ENCODE data around the gene PTPRU. TPM values are rescaled to one million over a fixed set of nuclear protein-coding genes. Genes with fewer than 3 reads are reported as not detected.
"Not testable (repeated sequence)": the region's sequence is repeated elsewhere in the genome, so short reads cannot be mapped to it uniquely, and the experiment has no call there.

PTPRU gene
- total RNA-seq, 1 donor from 2014 or later, result 0.47 TPM

GRCh38 chr1:29209173-29209572 lies 27.1 kb upstream of the PTPRU start:
- Mint-ChIP-seq H3K4me3 (no peak overlapping the region), H3K27me3 (no peaks in the 10 kb centered on the region)

GRCh38 chr1:29210278-29211085 lies 25.8 kb upstream of the PTPRU start:
- no peak overlapping the region for H3K4me3 Mint-ChIP-seq
- no peak for DNase-seq
- H3K4me1 Mint-ChIP-seq, result no peaks in the 10 kb centered on the region
- H3K9me3 Mint-ChIP-seq, result no peaks in the 10 kb centered on the region
- peaks cover 24% of the 10 kb centered on the region for H3K36me3 Mint-ChIP-seq (ENCODE audit: low read depth)
- intact Hi-C loops (cut with micrococcal nuclease), result no loop called here
- H3K27ac Mint-ChIP-seq, result no peak overlapping the region
- H3K27me3 Mint-ChIP-seq, result no peaks in the 10 kb centered on the region

More at GRCh38 chr1:29209173-29209572, 27.1 kb upstream of the PTPRU start:
- Mint-ChIP-seq H3K36me3 (ENCODE audit: low read depth) (peaks cover 19% of the 10 kb centered on the region), H3K27ac (no peak overlapping the region), H3K4me1 (no peaks in the 10 kb centered on the region), H3K9me3 (no peaks in the 10 kb centered on the region)
- intact Hi-C loops (cut with micrococcal nuclease), result no loop called here
- DNase-seq, result no peak

- no peak overlapping the region for H3K4me3 Mint-ChIP-seq
- intact Hi-C loops (cut with micrococcal nuclease), result no loop called here
- H3K36me3 Mint-ChIP-seq (ENCODE audit: low read depth), result peaks cover 22% of the 10 kb centered on the region
- no peaks in the 10 kb centered on the region for H3K4me1 Mint-ChIP-seq
- no peak overlapping the region for H3K27ac Mint-ChIP-seq
- no peak for DNase-seq
- no peaks in the 10 kb centered on the region for H3K27me3 Mint-ChIP-seq
- H3K9me3 Mint-ChIP-seq, result no peaks in the 10 kb centered on the region
Measured at GRCh38 chr1:29211086-29212030, 25.0 kb upstream of the PTPRU start.

GRCh38 chr1:29213055-29213454 lies 23.3 kb upstream of the PTPRU start:
- H3K36me3 Mint-ChIP-seq (ENCODE audit: low read depth), result peaks cover 22% of the 10 kb centered on the region
- no peak overlapping the region for H3K4me3 Mint-ChIP-seq
- no peak overlapping the region for H3K27ac Mint-ChIP-seq
- no peak for DNase-seq
- no peaks in the 10 kb centered on the region for H3K27me3 Mint-ChIP-seq
- H3K9me3 Mint-ChIP-seq, result no peaks in the 10 kb centered on the region
- intact Hi-C loops (cut with micrococcal nuclease), result no loop called here
- H3K4me1 Mint-ChIP-seq, result no peaks in the 10 kb centered on the region

GRCh38 chr1:29217633-29218032 lies 18.7 kb upstream of the PTPRU start:
- Mint-ChIP-seq H3K4me1 (no peaks in the 10 kb centered on the region), H3K9me3 (no peaks in the 10 kb centered on the region), H3K27me3 (no peaks in the 10 kb centered on the region), H3K27ac (no peak overlapping the region), H3K4me3 (no peak overlapping the region), H3K36me3 (ENCODE audit: low read depth) (peaks cover 16% of the 10 kb centered on the region)
- intact Hi-C loops (cut with micrococcal nuclease), result no loop called here
- DNase-seq, result no peak

- DNase-seq, result no peak
- no peak overlapping the region for H3K4me3 Mint-ChIP-seq
- H3K27me3 Mint-ChIP-seq, result no peaks in the 10 kb centered on the region
- H3K9me3 Mint-ChIP-seq, result no peaks in the 10 kb centered on the region
- H3K36me3 Mint-ChIP-seq (ENCODE audit: low read depth), result peaks cover 13% of the 10 kb centered on the region
- H3K4me1 Mint-ChIP-seq, result no peaks in the 10 kb centered on the region
- no peak overlapping the region for H3K27ac Mint-ChIP-seq
- intact Hi-C loops (cut with micrococcal nuclease), result no loop called here
Measured at GRCh38 chr1:29218223-29218622, 18.1 kb upstream of the PTPRU start.

- intact Hi-C loops (cut with micrococcal nuclease), result no loop called here
- Mint-ChIP-seq H3K36me3 (ENCODE audit: low read depth) (peaks cover 3% of the 10 kb centered on the region), H3K4me1 (no peaks in the 10 kb centered on the region), H3K27me3 (no peaks in the 10 kb centered on the region), H3K4me3 (no peak overlapping the region), H3K27ac (no peak overlapping the region), H3K9me3 (no peaks in the 10 kb centered on the region)
- no peak for DNase-seq
Measured at GRCh38 chr1:29221296-29221695, 15.0 kb upstream of the PTPRU start.

- H3K4me1 Mint-ChIP-seq; H3K9me3 Mint-ChIP-seq; H3K36me3 Mint-ChIP-seq (ENCODE audit: low read depth); H3K27me3 Mint-ChIP-seq; H3K27ac Mint-ChIP-seq; DNase-seq; intact Hi-C loops (cut with micrococcal nuclease); H3K4me3 Mint-ChIP-seq: not testable (repeated sequence)
Measured at GRCh38 chr1:29222260-29222659, 14.1 kb upstream of the PTPRU start.

- Mint-ChIP-seq H3K36me3 (ENCODE audit: low read depth) (peaks cover 3% of the 10 kb centered on the region), H3K27me3 (no peaks in the 10 kb centered on the region), H3K9me3 (no peaks in the 10 kb centered on the region), H3K4me3 (no peak overlapping the region), H3K4me1 (no peaks in the 10 kb centered on the region), H3K27ac (no peak overlapping the region)
- intact Hi-C loops (cut with micrococcal nuclease), result no loop called here
- no peak for DNase-seq
Measured at GRCh38 chr1:29222686-29223085, 13.6 kb upstream of the PTPRU start.

GRCh38 chr1:29223521-29223920 lies 12.8 kb upstream of the PTPRU start:
- peaks cover 3% of the 10 kb centered on the region for H3K36me3 Mint-ChIP-seq (ENCODE audit: low read depth)
- no peaks in the 10 kb centered on the region for H3K27me3 Mint-ChIP-seq
- intact Hi-C loops (cut with micrococcal nuclease), result no loop called here
- H3K27ac Mint-ChIP-seq, result no peak overlapping the region
- no peak overlapping the region for H3K4me3 Mint-ChIP-seq
- DNase-seq, result no peak
- no peaks in the 10 kb centered on the region for H3K9me3 Mint-ChIP-seq
- no peaks in the 10 kb centered on the region for H3K4me1 Mint-ChIP-seq

- H3K36me3 Mint-ChIP-seq (ENCODE audit: low read depth), result peaks cover 3% of the 10 kb centered on the region
- no peak for DNase-seq
- intact Hi-C loops (cut with micrococcal nuclease), result no loop called here
- no peak overlapping the region for H3K4me3 Mint-ChIP-seq
- H3K27ac Mint-ChIP-seq, result no peak overlapping the region
- no peaks in the 10 kb centered on the region for H3K4me1 Mint-ChIP-seq
- no peaks in the 10 kb centered on the region for H3K9me3 Mint-ChIP-seq
- H3K27me3 Mint-ChIP-seq, result no peaks in the 10 kb centered on the region
Measured at GRCh38 chr1:29224356-29224837, 11.9 kb upstream of the PTPRU start.

- Mint-ChIP-seq H3K27me3 (no peaks in the 10 kb centered on the region), H3K36me3 (ENCODE audit: low read depth) (peaks cover 2% of the 10 kb centered on the region), H3K4me1 (peaks cover 4% of the 10 kb centered on the region), H3K27ac (no peak overlapping the region), H3K4me3 (no peak overlapping the region), H3K9me3 (no peaks in the 10 kb centered on the region)
- intact Hi-C loops (cut with micrococcal nuclease), result no loop called here
- no peak for DNase-seq
Measured at GRCh38 chr1:29225361-29225760, 11.0 kb upstream of the PTPRU start.

GRCh38 chr1:29227511-29227910 lies 8.8 kb upstream of the PTPRU start:
- intact Hi-C loops (cut with micrococcal nuclease), result no loop called here
- no peaks in the 10 kb centered on the region for H3K27me3 Mint-ChIP-seq
- no peaks in the 10 kb centered on the region for H3K36me3 Mint-ChIP-seq (ENCODE audit: low read depth)
- H3K4me1 Mint-ChIP-seq, result peaks cover 13% of the 10 kb centered on the region
- DNase-seq, result no peak
- no peak overlapping the region for H3K4me3 Mint-ChIP-seq
- no peaks in the 10 kb centered on the region for H3K9me3 Mint-ChIP-seq
- H3K27ac Mint-ChIP-seq, result no peak overlapping the region

- DNase-seq, result no peak
- H3K4me3 Mint-ChIP-seq, result peak overlapping the region; percentile 95
- H3K27me3 Mint-ChIP-seq, result peaks cover 15% of the 10 kb centered on the region
- H3K27ac Mint-ChIP-seq, result peak overlapping the region; percentile 91
- intact Hi-C loops (cut with micrococcal nuclease), result loop anchor here (2.0 kb wide), 1 partner anchor 49 kb away; the partner anchor contains the start of gene SRSF4
- no peaks in the 10 kb centered on the region for H3K9me3 Mint-ChIP-seq
- peaks cover 13% of the 10 kb centered on the region for H3K4me1 Mint-ChIP-seq
- H3K36me3 Mint-ChIP-seq (ENCODE audit: low read depth), result no peaks in the 10 kb centered on the region
Measured at GRCh38 chr1:29230204-29230552, 6.1 kb upstream of the PTPRU start.

All from activated CD4-positive, alpha-beta T cell treated with anti-CD3 and anti-CD28 coated beads, Interleukin-2, amount 10 ng/mL, durations not matched to agents 24 days and 14 days (primary cell).